Upper lobe of right lung (tissue), 1 donor: ENCODE measurements around the gene PHKA2. TPM values are rescaled to one million over a fixed set of nuclear protein-coding genes. Genes with fewer than 3 reads are reported as not detected.
A peak's percentile ranks its signal among the peaks of the same experiment; 100 is the strongest.

Experiments used
- ATAC-seq: fragments of 200-7000 bp; cut with Tn5 transposase; one replicate; pipeline ENCODE4 v1.9.1; 2020; ENCODE audit warnings: mild to moderate bottlenecking, moderate library complexity
- DNase-seq: peaks from one replicate; pipeline ENCODE4 v3.0.0-alpha.2; 2020
- H3K27ac ChIP-seq: fragments of 200-600 bp; one replicate; pipeline ENCODE4 v1.8.0; 2022
- H3K27me3 ChIP-seq: fragments of 200-600 bp; one replicate; pipeline ENCODE4 v1.8.0; 2022; ENCODE audit warnings: mild to moderate bottlenecking
- H3K36me3 ChIP-seq: fragments of 200-600 bp; one replicate; pipeline ENCODE4 v1.8.0; 2022
- H3K4me1 ChIP-seq: fragments of 200-600 bp; one replicate; pipeline ENCODE4 v1.8.0; 2022
- H3K4me3 ChIP-seq: fragments of 200-600 bp; one replicate; pipeline ENCODE4 v1.8.0; 2022; ENCODE audit warnings: mild to moderate bottlenecking
- H3K9me3 ChIP-seq: fragments of 200-600 bp; one replicate; pipeline ENCODE4 v1.8.0; 2022
- CTCF ChIP-seq: fragments of 200-600 bp; IDR thresholded peaks from one replicate; pipeline ENCODE4 v1.8.0; 2022; ENCODE audit warnings: antibody characterized with exemption
- intact Hi-C: fragments of 100-400 bp; cut with DNase I; formaldehyde crosslinking; loops from one replicate; pipeline ENCODE4 v1.11.0; 2022
- total RNA-seq: library from RNA; stranded (reverse); fragmentation: NEBNext Ultra II Directional; extraction: Animal tissue kit (Norgen Biotek cat#: 25700); gene quantifications from one replicate; pipeline ENCODE4 v1.2.1, GENCODE V29; 2021
- donor health status: DM: no; HTN: yes; CAD: no; lungs with severe emphysema.

Gene PHKA2
- total RNA-seq, 1 donor from 2014 or later, result 25.5 TPM

- DNase-seq (no peak), ATAC-seq (no peak)
- H3K27me3 ChIP-seq, result no peaks in the 10 kb centered on the region
- H3K36me3 ChIP-seq, result no peaks in the 10 kb centered on the region
- no peak overlapping the region for H3K27ac ChIP-seq
- no peaks in the 10 kb centered on the region for H3K9me3 ChIP-seq
- intact Hi-C loops, result no loop called here
- no peaks in the 10 kb centered on the region for H3K4me1 ChIP-seq
- H3K4me3 ChIP-seq, result no peak overlapping the region
- TF ChIP-seq CTCF, result no peak
These were observed 45.2 kb downstream of the PHKA2 start for GRCh38 chrX:18938710-18939109.

GRCh38 chrX:18937173-18937572, 46.7 kb downstream of the PHKA2 start:
- Histone ChIP-seq H3K9me3 (no peaks in the 10 kb centered on the region), H3K36me3 (no peaks in the 10 kb centered on the region), H3K27me3 (no peaks in the 10 kb centered on the region), H3K4me3 (no peak overlapping the region), H3K4me1 (no peaks in the 10 kb centered on the region), H3K27ac (no peak overlapping the region)
- no peak for TF ChIP-seq CTCF
- intact Hi-C loops, result no loop called here
- ATAC-seq, result no peak
- no peak for DNase-seq

GRCh38 chrX:18935893-18936292, 48.0 kb downstream of the PHKA2 start:
- Histone ChIP-seq H3K4me1 (no peaks in the 10 kb centered on the region), H3K9me3 (no peaks in the 10 kb centered on the region), H3K27me3 (no peaks in the 10 kb centered on the region), H3K27ac (no peak overlapping the region), H3K36me3 (no peaks in the 10 kb centered on the region), H3K4me3 (no peak overlapping the region)
- DNase-seq, result no peak
- intact Hi-C loops, result no loop called here
- no peak for TF ChIP-seq CTCF
- no peak for ATAC-seq

GRCh38 chrX:18934708-18935107, 49.2 kb downstream of the PHKA2 start:
- ATAC-seq (no peak), DNase-seq (no peak)
- H3K4me3 ChIP-seq, result no peak overlapping the region
- H3K27ac ChIP-seq, result no peak overlapping the region
- H3K4me1 ChIP-seq, result no peaks in the 10 kb centered on the region
- H3K9me3 ChIP-seq, result no peaks in the 10 kb centered on the region
- TF ChIP-seq CTCF, result no peak
- no peaks in the 10 kb centered on the region for H3K36me3 ChIP-seq
- H3K27me3 ChIP-seq, result no peaks in the 10 kb centered on the region
- intact Hi-C loops, result no loop called here

- no peak for TF ChIP-seq CTCF
- no peaks in the 10 kb centered on the region for H3K9me3 ChIP-seq
- ATAC-seq, result no peak
- no peaks in the 10 kb centered on the region for H3K27me3 ChIP-seq
- intact Hi-C loops, result no loop called here
- no peak overlapping the region for H3K27ac ChIP-seq
- DNase-seq, result no peak
- no peaks in the 10 kb centered on the region for H3K4me1 ChIP-seq
- no peak overlapping the region for H3K4me3 ChIP-seq
- no peaks in the 10 kb centered on the region for H3K36me3 ChIP-seq
These were observed 50.3 kb downstream of the PHKA2 start for GRCh38 chrX:18933617-18934016.

- Histone ChIP-seq H3K27me3 (no peaks in the 10 kb centered on the region), H3K4me1 (no peaks in the 10 kb centered on the region), H3K9me3 (no peaks in the 10 kb centered on the region), H3K36me3 (no peaks in the 10 kb centered on the region), H3K4me3 (no peak overlapping the region), H3K27ac (no peak overlapping the region)
- ATAC-seq (peak; percentile 28), DNase-seq (no peak)
- intact Hi-C loops, result no loop called here
- TF ChIP-seq CTCF, result peak; percentile 31
These were observed 51.9 kb downstream of the PHKA2 start for GRCh38 chrX:18931972-18932371.
